GM18508 (cell line): ENCODE measurements around the gene CENPT.
"Not testable (repeated sequence)": the region's sequence is repeated elsewhere in the genome, so short reads cannot be mapped to it uniquely, and the experiment has no call there.

Experiments used
- ATAC-seq: cut with Tn5 transposase; IDR thresholded peaks from one replicate; pipeline ENCODE4 v1.9.1; 2021; ENCODE audit warnings: moderate number of reproducible peaks; ENCODE audit not compliant: insufficient read depth, unreplicated experiment

CENPT gene

DNA sequence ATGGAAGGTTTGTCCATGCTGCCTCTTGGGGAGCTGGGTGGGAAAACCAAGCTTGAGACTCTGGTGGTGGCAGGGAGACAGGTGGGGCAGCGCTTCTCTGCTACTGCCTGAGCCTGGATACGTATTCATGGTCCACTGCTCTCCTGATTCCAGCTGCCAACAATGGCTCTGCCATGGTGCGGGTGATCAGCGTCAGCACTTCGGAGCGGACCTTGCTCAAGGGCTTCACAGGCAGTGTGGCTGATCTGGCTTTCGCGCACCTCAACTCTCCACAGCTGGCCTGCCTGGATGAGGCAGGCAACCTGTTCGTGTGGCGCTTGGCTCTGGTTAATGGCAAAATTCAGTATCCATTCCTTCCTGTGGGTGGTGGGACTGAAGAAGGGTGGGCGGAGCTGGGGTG, 29.6 kb upstream of the CENPT start:
- ATAC-seq, result no peak

DNA sequence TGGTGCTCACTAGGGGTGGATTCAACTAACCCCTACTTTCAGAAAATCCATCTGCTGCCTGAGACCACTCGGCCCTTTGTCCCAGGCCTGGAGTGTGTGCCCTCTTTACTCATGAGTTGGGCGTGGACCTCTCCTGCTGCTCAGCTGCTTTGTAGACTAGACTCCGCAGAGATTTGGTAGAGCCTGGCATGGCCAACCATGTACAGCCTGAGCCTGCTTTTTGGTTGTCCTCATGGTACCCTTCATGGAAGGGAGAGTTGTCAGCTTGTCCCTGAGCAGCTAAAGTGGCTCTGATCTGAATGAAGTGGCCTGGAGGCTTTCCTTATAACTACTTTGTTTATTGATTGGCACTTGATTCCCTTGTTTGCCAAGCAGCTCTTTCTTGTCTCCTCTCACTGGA, 26.9 kb upstream of the CENPT start:
- ATAC-seq, result no peak

DNA sequence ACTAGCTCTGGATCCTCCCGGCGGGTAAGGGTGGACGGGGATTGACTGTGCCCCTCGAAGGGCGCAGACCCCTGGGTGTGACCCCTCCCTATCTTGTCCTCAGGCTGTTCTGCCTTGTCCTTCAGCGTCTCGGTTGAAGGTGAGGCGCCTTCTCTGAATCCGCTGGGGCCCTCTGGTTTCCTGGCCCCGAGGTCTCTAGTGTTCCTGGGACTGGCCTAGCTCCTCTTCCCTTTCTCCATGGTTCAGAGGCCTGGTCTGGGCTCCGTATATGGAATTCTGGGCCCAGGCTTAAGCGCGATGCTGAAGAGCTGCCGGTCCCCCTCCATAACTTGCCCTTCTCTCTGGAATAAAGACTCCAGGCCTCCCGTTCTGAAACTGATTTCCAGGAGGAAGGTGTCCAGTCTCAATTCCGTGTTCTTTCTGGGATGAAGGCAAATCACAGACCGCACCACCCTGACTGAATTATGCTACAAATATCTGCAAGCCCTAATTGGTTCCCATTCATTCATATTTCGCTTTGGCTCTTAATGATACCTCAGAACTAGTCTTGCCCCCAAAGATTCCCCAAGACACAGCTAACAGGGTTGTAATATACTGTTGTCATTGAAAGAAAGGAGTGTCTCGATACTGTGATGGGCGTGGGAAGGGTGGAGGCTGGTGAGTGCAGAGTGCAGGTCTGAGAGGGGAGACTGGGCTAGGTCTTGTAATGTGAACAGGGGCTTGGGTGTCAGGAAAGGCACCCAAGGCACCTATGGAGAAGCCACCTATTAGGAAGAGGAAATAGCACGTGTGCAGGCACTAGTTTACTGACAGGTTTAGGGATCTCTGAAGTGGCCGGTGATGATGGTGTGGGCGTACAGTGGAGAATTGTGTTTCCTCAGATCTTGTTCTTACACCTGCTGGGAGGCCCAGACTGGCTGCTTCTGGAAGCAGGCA, 26.2 kb upstream of the CENPT start:
- no peak for ATAC-seq

DNA sequence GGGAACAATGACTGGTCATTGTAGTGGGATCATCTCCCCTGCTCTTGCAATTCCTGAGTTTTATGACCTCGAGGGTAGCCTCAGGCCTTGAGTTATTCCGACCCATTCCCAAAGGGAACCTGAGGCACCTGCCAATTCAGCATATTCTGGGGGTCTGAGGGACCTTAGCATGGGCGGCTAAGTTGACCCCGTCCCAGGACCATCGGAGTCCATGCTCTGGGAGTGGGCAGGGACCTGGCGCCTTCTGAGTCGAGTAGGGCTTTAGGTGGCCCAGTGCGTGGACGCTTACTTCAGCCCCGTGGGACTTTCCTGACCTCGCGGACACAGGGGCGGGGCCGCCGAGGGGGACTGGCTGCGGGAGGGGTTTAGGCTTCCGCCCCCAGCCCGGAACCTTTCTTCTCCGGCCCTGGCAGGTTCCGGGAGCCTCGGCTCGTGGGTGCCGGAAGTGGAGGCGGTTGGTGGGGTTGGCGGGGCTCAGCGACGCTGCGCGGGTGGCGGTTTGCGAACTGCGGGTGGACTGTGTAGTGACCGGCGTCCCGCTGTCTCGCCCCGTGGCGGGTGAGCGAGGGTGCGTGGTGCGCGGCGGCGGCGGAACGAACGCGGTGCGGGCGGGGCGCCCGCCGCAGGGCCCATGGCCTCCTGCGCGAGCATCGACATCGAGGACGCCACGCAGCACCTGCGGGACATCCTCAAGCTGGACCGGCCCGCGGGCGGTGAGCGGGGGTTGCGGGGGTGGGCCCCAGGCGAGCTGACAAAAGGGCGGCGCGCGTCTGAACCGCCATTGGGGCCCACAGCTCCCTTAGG, 25.3 kb upstream of the CENPT start, which contains the start of gene EDC4:
Gene EDC4, plus strand, starts transcription at position 422 of the 804 bp plus-strand sequence. Its CDS starts 210 bp downstream, at position 632.
- no peak for ATAC-seq

DNA sequence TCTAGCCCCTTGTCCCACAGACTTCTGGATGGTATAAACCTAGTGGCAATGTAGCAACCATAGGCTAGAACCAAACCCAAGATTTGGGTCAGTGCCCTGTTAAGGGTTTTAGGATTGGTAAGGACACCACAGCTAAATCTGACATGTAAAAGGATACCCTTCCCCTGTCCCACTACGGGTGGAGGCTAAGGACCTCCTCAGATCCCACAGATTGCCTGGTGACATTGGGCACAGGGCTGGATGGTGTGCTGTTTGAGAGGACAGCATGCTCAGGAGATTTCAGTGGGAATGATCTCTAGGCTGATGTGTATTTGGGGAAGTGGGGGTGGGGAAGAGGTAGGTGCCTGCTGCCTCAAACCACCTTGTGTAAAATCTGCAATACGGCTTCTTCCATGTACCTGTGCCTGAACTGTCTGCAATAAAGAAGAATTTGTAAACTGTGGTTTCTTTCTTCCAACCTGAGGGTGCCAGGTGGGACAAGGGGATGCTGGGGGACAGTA, 24.7 kb upstream of the CENPT start:
- ATAC-seq, result no peak

DNA sequence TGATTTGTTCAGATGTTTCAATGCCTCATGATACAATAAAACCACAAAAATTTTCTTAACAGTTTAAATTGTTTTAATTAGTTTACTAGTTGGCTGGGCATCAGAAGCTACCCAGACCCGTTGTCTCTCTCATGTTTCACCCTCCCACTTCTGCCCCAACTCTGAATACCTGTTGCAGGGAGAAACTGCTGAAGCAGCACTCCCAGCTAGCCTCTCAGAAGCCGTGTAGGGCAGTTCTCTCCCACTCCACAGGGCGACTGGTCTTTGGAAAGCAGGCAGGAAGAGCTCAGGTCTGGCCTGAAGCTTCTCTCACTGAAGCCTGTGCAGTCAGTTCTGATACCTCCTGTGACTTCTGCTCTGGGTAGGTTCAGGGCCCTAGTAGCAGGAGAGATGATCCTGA, 23.8 kb upstream of the CENPT start:
- ATAC-seq, result no peak

DNA sequence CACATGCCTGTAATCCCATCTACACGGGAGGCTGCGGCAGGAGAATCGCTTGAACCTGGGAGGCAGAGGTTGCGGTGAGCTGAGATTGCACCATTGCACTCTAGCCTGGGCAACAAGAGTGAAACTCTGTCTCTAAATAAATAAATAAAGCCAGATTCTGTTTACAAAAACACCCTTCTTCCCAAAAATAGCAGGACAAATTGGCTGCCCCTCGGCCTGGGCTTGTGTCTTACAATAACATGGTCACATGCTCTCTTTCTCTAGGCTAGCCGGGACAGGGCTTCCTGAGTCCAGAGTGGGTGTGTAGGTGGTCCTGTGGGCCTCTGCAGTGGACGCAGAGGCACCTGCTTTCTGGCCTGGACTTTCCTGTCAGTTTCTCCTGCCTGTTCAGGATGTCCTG, 22.2 kb upstream of the CENPT start:
- ATAC-seq, result no peak

DNA sequence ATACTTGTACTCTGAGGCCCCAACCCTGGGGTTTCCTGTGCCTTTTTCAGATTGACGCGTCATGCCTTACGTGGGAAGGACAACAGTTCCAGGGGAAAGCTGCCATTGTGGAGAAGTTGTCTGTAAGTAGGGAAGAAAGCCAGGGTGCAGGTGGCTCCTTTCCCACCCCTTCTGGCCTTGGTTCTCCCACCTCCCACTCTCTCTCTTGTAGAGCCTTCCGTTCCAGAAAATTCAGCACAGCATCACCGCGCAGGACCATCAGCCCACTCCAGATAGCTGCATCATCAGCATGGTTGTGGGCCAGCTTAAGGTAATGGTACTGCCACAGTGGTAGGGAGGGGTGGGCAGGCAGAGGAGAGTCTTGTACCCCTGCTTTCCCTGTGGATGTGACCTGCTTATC, 20.8 kb upstream of the CENPT start:
- no peak for ATAC-seq

DNA sequence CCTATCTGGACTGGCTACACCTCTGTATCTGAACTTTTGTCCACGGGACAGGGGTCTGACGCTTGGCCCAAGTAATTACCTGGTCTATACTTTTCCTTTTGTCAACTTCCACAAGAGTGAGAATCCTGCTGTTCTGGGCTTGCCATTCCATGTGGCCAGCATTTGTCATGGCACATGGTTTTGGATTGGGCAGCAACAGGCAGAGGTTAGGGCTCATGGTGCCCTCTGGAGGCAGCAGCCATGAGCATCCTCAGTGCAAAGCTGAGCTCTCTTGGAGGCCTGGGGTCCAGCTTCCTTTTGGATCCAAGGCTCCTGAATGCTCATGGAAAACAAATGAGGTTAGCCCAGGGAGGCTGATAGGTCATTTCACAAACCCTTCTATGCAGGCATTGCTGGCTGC, 17.8 kb upstream of the CENPT start:
- ATAC-seq, result no peak

DNA sequence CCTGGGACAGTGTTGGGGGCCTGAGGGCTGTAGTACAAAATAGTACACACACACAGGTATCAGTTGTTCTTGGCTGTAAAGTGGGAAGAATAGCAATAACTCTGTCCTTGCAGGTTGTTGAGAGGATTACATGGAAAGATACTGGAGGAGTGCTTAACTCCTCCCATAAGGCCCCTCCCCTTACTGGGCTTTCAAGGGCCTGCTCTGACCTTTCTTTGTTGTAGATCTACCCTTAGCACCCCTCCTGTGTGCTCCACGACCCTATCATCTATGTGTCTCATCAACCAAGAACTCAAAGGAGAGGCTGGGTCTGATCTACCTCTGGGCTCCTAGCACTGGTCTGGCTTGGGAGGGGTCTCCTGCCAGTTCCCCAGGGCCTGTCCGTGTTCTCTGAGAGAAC, 17.1 kb upstream of the CENPT start:
- ATAC-seq, result no peak

DNA sequence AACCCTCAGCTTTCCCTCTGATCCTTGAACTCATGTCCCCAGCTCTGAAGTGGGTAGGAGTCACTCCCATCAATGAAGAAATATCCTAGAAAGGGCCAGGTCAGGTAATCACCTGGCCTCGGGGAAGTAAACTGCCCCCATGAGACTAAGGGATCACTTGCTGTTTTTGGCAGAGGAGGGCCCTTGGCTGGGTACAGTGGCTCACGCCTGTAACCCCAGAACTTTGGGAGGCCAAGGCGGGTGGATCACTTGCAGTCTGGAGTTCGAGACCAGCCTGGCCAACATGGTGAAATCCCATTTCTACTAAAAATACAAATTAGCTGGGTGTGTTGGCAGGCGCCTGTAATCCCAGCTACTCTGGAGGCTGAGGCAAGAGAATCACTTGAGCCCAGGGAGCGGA, 16.6 kb upstream of the CENPT start:
- ATAC-seq, result not testable (repeated sequence)

DNA sequence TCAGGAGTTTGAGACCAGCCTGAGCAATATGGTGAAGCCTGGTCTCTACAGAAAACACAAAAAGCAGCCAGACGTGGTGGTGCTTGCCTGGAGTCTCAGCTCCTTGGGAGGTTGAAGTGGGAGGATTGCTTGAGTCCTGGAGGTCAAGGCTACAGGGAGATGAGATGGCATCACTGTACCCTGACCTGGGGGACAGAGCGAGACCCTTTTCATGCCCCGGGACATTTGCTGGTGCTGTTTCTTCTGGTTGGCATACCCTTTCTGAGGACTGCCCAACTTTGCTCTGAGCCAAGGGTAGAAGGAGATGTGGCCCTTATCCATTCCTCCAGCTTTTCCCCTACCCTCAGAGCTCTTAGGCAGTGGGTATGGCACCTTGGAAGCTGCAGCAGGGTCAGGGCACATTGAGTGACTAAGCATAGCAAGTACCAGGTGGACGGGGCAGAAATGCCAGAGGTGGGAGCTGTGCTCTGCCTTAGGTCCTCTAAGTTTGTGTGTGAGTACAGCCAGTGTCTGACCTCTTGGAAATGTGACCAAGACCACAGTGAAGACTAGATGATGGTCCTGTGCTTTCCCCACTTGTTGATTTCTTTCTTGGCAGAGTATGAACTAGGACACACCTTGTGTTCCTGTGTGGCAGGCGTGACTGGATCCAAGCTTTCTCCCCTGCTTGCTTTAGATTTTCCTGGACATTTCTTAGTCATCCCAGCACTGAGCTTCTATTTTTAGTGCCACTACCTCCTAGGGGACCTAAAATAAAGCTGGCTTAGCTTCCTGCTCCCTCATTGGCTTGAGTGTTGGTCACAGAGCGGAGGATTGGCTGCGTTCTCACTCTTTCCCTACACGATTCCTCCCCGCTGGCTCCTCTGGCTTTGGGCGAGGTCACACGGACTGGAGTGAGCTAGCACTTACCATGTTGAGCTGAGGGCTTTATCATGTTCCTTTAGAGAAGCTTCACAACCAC, 15.4 kb upstream of the CENPT start:
- no peak for ATAC-seq

DNA sequence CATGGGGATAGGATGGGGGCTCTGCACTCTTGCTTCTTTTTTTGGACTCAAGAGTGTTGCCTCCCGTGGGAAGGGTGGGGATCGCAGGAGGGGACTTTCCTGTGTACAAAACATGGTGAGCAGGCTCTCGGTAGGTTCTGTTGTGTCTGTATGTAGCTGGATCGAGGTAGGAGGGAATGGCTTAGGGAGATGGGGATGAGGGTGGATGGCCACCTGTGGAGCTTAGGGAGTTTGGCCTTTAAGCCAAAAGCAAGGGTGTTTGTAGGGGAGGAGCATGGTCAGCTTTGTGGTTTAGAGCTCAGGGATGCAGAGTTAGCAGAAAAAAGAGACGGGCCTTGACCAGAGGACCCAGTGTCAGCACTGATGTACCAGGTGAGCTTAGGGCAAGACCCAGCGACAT, 14.4 kb upstream of the CENPT start:
- no peak for ATAC-seq

DNA sequence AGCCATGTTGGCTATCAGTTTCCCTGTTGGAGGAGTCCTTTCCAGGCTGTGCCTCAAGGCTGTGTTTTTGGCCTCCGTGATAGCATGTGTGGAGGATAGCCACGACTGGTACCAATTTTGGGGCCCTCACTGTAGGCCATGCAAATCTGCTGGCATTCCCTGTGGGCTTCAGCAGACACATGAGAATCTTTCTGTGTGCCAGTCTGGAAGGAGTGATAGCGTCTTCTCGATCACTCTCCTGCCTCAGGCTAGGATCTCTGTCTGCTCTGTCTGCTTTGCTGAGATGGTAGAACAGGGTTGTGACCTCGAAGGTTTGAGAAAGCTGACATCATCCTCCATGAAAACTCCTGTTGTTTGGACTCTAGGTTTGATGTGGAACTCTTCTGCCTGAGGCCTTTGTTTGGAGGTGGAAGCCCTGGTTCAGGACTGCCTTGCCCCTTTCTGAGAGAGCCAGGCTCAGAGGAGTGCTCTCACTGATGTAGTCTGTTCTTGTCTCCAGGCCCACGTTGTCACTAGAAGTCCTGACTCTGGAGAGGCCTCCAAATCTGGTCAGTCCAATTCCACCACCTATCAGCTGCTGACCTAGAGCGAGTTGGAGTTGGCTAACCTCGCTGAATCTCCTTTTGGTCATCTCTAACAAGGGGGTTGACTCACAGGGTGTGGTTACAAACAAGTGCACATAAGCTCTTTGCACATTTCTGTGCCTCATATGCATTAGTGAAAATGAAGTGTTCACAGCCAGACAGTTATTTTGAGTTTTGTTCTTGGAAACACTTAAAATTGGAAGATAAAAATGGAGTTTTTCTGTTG, 13.3 kb upstream of the CENPT start:
- ATAC-seq, result no peak

DNA sequence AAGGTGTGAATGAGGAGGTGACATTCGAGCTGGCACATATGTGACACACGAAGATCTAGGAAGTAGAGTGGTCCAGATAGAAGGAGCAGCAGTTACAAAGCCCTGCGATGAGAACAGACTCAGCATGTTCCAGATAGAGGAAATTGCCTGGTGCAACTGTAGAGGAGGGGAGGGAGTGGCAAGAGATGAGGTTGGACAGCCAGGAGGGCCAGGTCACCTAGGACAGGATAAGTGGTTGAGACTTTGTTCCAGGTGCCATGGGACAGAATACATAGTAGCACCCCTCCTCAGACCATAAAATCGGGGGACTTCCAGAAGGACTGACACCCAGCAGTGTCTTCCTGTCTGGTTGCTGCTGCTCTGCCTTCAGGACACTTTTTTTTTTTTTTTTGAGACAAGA, 11.0 kb upstream of the CENPT start:
- no peak for ATAC-seq

DNA sequence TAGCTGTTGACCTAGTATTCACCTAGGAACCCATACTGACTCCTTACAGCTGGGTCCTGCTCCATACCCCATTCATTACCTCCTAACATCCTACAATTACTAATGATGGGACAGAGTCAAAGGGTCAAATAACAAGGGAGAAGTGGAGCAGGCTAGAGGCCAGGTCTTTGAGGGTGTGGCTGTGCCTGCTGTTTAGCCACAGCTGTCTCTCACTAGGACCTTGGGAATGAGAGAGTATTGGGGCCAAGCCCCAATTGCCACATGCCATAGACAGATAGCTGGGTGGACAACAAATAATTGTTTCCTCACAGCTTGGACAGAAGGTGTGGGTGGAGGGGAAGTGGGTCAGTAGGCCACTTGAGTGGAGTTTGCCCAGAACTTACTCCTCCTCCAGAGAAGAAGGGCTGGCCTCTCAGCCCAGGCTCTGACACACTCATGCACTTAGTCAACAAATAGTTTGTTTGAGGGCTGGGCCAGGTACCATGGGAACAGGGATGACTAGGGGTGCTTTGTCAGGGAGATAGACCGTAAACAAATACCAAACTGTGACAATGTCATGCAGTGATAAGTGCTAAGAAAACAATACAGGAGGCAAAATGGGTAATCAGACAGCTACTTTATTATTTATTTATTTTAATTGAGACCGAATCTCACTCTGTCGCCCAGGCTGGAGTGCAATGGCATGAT, 10.2 kb upstream of the CENPT start:
- no peak for ATAC-seq

DNA sequence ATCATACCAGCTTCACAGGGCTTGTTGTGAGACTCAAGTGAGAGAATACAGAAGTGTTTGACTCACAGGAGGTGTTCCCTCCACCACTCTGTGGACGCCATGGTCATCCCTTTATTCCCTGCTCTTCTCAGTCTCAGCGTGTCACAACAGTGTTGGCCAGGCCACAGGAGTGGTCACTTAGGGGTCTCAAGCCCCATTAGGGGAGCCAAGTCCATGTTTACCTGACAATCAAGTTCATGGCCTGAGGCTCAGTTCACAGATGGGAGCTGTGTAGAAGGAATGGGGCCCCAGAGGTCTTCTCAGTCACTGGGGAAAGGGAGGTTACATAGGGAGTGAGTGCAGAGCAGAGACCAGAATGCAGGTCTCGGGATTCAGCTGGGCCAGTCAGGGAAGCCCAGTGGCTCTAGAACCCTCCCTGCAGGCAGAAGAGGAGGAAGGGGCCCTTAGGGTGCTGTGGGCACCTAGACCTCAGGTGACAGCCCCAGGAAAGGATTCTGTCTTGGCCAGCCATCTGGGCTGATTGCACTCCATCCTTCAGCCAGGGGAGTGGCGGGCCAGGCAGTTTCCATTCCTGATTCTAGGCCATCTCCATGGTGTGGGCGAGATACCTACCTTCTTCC, 9.5 kb upstream of the CENPT start:
- no peak for ATAC-seq

DNA sequence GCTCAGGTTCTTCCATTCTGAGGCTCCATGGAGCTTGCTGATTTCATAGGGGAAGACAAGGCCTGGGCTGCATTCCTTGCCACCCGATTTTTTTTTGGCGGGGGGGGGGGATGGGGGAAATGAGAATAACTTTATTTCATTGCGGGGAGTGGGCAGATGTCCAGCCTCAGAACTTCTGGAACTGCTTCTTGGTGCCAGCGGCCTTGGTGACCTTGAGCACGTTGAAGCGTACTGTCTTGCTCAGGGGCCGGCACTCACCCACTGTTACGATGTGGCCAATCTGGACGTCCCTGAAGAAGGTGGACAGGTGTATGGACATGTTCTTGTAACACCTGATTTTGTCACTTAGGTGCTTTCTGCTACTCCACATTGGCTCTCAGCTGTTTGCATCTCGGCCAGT, 8.3 kb upstream of the CENPT start:
- ATAC-seq, result no peak
